Body of pancreas (tissue), 4 donors: ENCODE results near the gene MANBA. TPM values are rescaled to one million over a fixed set of nuclear protein-coding genes. Genes with fewer than 3 reads are reported as not detected.

Source experiments
- ATAC-seq: fragments of 150-250 bp; one replicate; pipeline ENCODE4 v1.9.1; 2016
- DNase-seq, 4 donors: peaks; one replicate each; pipeline ENCODE4 v3.0.0-alpha.2; 2019
- H3K27ac ChIP-seq, 4 donors: fragments of 200-600 bp; sonication (generic); 1 replicate in 3 of 4; 2 replicates in 1 of 4; pipeline versions ENCODE4 v1.5.1 to v1.6.1; 2016 to 2019; ENCODE audit warnings: mild to moderate bottlenecking in 1 of 4, mixed read lengths in 1 of 4, moderate library complexity in 1 of 4
- H3K27me3 ChIP-seq, 2 donors: fragments of 200-600 bp; sonication (generic); one replicate each; pipeline ENCODE4 v1.6.0; 2016; ENCODE audit warnings: mild to moderate bottlenecking in 1 of 2
- H3K36me3 ChIP-seq, 2 donors: fragments of 200-600 bp; sonication (generic); replicated peaks in 1 of 2; 2 replicates each; pipeline ENCODE4 v1.5.1; 2016; ENCODE audit warnings: low read depth in 2 of 2; ENCODE audit not compliant: insufficient read depth in 1 of 2
- H3K4me1 ChIP-seq: fragments of 200-600 bp; sonication (generic); one replicate; pipeline ENCODE4 v1.6.0; 2016
- H3K4me3 ChIP-seq, 2 donors: fragments of 200-600 bp; sonication (generic); 1 replicate in 1 of 2; 2 replicates in 1 of 2; pipeline ENCODE4 v1.5.1; 2016 to 2019
- H3K9me3 ChIP-seq, 3 donors: fragments of 200-600 bp; sonication (generic); 1 replicate in 2 of 3; 2 replicates in 1 of 3; pipeline ENCODE4 v1.5.1; 2016
- CTCF ChIP-seq, 7 experiments: fragments of 450-650 bp in 4 of 7; fragments of 200-600 bp in 3 of 7; sonication (generic) in 3 of 7; IDR thresholded peaks; one replicate each; pipeline ENCODE4 v1.5.1; 2016 to 2019; ENCODE audit warnings: antibody characterized with exemption in 7 of 7
- POLR2A ChIP-seq, 3 donors: fragments of 450-650 bp; IDR thresholded peaks; one replicate each; pipeline ENCODE4 v1.6.1; 2016; ENCODE audit warnings: antibody characterized with exemption in 3 of 3, mild to moderate bottlenecking in 2 of 3
- WGBS, 2 donors: methylation state at CpG; one replicate each; pipeline ENCODE4 v1.1.5; 2017; 5-methylcytosine and 5-hydroxymethylcytosine counted together
- intact Hi-C: fragments of 100-400 bp; cut with DNase I; formaldehyde crosslinking; loops from one replicate; pipeline ENCODE4 v1.15.1; 2023
- total RNA-seq, 2 donors: library from RNA; depleted of rRNA; stranded (reverse); fragments of >200 nt; gene quantifications; one replicate each; pipeline ENCODE4 v1.1.0, GENCODE V29; 2016

MANBA gene
- total RNA-seq, 2 donors from 2014 or later = 26.5 to 57.0 TPM

GRCh38 chr4:102637391-102637790, 123.4 kb downstream of the MANBA start:
- Histone ChIP-seq H3K9me3 (no peaks in the 10 kb centered on the region), H3K4me3 (no peak overlapping the region), H3K4me1 (no peaks in the 10 kb centered on the region), H3K36me3 (no peaks in the 10 kb centered on the region), H3K27ac (no peak overlapping the region), H3K27me3 (no peaks in the 10 kb centered on the region)
- WGBS, 2 donors = 64 to 69% methylated on average over 3 of the region's 3 CpGs
- no peak for TF ChIP-seq CTCF (IDR thresholded peaks at IDR 0.05)
- no peak for TF ChIP-seq POLR2A (IDR thresholded peaks at IDR 0.05)
- DNase-seq = no peak
- intact Hi-C loops = no loop called here
- no peak for ATAC-seq

GRCh38 chr4:102633100-102633499, 127.7 kb downstream of the MANBA start:
- 69 to 74% methylated on average over 6 of the region's 6 CpGs for WGBS, 2 donors
- Histone ChIP-seq H3K36me3 (no peaks in the 10 kb centered on the region), H3K4me3 (no peak overlapping the region), H3K27me3 (no peaks in the 10 kb centered on the region), H3K9me3 (no peaks in the 10 kb centered on the region), H3K27ac (no peak overlapping the region), H3K4me1 (no peaks in the 10 kb centered on the region)
- TF ChIP-seq CTCF (IDR thresholded peaks at IDR 0.05) = no peak
- no peak for ATAC-seq
- DNase-seq = peak in 1 of 4 donors; percentile 21
- intact Hi-C loops = no loop called here

- no peaks in the 10 kb centered on the region for H3K4me1 ChIP-seq
- TF ChIP-seq CTCF (IDR thresholded peaks at IDR 0.05) (no peak), POLR2A (IDR thresholded peaks at IDR 0.05) (no peak)
- 50 to 59% methylated on average over 6 of the region's 6 CpGs for WGBS, 2 donors
- ATAC-seq = no peak
- no peaks in the 10 kb centered on the region for H3K36me3 ChIP-seq
- no peak for DNase-seq
- H3K27ac ChIP-seq = no peak overlapping the region
- no peak overlapping the region for H3K4me3 ChIP-seq
- no peaks in the 10 kb centered on the region for H3K27me3 ChIP-seq
- intact Hi-C loops = no loop called here
- H3K9me3 ChIP-seq = no peaks in the 10 kb centered on the region
Observed at GRCh38 chr4:102632241-102633065, 128.3 kb downstream of the MANBA start.

GRCh38 chr4:102631616-102632015, 129.2 kb downstream of the MANBA start:
- DNase-seq = no peak
- ATAC-seq = no peak
- H3K4me3 ChIP-seq = no peak overlapping the region
- no peaks in the 10 kb centered on the region for H3K36me3 ChIP-seq
- 76 to 78% methylated on average over 7 of the region's 7 CpGs for WGBS, 2 donors
- no peaks in the 10 kb centered on the region for H3K4me1 ChIP-seq
- no peaks in the 10 kb centered on the region for H3K9me3 ChIP-seq
- no peaks in the 10 kb centered on the region for H3K27me3 ChIP-seq
- H3K27ac ChIP-seq = no peak overlapping the region
- intact Hi-C loops = no loop called here
- TF ChIP-seq CTCF (IDR thresholded peaks at IDR 0.05) = no peak

GRCh38 chr4:102629673-102630072, 131.1 kb downstream of the MANBA start:
- Histone ChIP-seq H3K4me1 (no peaks in the 10 kb centered on the region), H3K27me3 (no peaks in the 10 kb centered on the region), H3K9me3 (no peaks in the 10 kb centered on the region), H3K36me3 (no peaks in the 10 kb centered on the region), H3K4me3 (no peak overlapping the region), H3K27ac (no peak overlapping the region)
- 89 to 94% methylated on average over 13 of the region's 13 CpGs for WGBS, 2 donors
- ATAC-seq (no peak), DNase-seq (no peak)
- no peak for TF ChIP-seq CTCF (IDR thresholded peaks at IDR 0.05)
- TF ChIP-seq POLR2A (IDR thresholded peaks at IDR 0.05) = no peak
- intact Hi-C loops = no loop called here
